GM19452 (cell line): ENCODE results near the gene KLF3.

Experiments used
- ATAC-seq: cut with Tn5 transposase; IDR thresholded peaks from one replicate; pipeline ENCODE4 v1.9.1; 2021; ENCODE audit not compliant: unreplicated experiment

KLF3 gene

DNA sequence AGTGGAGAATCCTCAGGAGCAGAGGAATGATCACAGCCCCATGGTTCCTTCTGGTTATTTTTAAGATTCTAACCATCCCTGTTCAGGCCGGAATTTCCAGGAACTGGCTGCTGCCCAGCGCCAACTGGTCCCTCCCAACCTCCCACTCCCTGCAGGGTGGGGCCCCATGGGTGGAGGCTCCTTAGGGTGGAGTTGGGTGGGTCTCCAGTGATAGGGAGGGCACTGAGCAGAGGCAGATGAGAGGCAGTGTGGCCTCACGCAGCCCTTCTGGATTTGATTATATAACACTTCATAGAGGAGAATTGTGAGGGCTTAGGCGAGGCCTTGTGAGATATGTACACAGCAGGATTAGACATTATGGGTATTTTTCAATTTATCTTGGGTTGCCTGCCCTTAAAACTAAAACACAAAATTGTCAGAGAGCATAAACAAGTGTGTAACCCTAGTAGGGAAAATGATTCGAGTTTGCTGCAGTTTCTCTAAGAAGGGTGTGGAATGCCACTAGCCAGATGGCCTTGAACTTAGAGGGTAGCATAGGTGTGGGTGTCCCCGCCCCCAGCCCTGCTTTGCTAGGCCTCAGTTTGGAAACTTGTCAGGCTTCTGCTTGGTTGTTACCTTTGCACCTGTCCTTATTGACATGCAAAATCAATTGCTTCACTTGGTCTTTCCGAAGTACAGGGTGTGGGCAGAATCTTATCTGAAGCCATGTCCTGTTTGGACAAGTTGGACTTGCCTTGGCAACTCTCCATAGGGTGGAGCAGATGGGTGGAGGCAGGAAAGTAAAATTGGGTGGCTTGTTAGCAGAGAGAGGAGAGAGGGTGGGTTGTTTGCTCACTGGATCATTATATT is 9.4 kb downstream of the KLF3 start:
- no peak for ATAC-seq

- peak; percentile 42 for ATAC-seq
These were observed 10.5 kb downstream of the KLF3 start for GRCh38 chr4:38674258-38675144.

DNA sequence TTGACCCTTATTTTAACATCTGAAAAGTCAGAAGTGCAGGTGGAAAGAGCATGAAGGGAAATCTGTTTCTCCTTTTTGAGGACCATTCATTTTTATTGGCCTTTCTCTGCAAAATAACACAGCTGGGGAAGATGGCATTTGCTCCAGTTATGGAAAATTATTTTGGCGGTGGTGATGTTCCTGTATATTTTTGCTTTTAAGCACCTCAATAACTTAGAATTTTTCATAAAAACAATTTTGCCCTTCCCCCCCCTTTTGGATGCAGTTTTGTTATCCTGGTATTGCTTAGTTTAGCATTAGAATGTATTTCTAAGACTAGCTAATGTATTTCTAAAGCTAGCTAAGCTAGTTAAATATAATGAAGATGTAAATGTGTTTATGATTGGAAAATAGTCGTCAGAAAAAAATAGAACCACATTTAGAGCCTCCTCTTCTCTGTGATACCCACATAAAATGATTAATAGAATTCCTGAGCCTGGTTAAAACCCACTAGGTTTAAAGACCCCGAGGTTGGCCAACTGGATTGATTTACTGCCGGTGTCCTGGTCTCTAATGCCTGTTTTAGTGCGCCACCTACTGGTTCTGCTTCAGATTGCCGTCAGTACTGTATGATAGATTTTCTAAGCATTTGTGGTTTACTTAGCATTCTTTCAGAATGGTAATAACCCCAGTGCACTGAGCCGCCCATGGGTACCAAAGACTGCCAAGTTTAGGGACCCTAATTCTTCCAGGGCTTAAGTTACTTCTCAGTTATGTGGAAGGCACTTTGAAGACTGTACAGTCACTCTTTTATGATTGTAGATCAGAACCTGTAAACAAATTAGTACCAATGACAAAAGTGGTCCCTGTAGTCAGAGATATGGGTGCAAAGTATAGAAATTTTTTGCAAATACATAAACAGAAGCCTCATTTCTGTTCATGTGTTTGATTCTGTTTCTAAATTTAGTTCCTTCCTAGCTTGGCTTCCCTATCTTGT is 11.4 kb downstream of the KLF3 start:
- ATAC-seq, result peak; percentile 38

DNA sequence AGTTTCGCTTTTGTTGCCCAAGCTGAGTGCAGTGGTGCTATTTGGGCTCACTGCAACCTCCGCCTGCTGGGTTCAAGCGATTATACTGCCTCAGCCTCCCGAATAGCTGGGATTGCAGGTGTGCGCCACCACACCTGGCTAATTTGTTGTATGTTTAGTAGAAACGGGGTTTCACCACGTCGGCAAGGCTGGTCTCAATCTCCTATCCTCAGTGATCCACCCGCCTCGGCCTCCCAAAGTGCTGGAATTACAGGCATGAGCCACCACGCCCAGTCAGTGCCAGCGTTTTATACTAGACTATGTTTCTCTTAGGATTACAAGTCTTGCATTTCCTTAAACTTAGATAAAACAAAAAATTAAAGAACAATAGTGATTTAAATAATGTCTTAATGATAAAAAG is 13.0 kb downstream of the KLF3 start:
- ATAC-seq, result no peak

DNA sequence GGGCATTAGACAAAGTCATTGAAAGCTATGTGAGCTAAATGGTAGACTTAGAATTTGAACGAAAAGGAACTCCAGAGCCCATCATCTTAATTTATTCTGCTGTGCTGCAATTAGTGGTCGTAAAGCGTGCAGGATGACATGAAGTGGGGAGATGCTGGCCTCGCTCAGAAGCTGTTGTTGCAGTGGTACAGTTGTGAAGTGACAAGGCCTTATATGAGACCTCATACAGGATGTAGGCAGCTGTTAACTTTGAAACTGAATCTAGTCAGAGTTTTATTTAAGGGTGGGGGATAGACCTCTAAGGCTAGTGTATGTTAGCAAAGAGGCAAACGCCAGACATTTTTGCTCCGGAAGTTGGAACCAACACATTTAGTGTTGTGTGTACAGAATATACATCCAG is 13.4 kb downstream of the KLF3 start:
- ATAC-seq, result no peak

DNA sequence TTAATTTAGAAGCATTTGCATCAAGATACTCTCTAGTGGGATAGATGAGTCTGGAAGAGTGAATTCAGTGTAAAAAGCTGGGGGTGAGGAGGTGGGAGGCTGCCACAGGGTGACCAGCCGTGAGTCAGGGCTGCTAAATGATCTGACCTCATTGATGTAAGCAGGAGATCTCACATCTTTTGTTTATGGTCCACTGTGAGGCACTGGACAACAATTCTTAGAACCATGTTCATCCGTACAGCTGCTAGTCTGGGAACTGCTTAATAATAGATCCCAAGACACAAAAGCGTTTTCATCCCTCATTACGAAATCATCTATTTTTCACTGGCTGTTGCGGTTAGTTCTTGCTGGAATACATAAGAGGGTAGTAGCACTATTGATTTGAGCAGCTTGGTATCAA is 14.1 kb downstream of the KLF3 start:
- no peak for ATAC-seq

GRCh38 chr4:38679921-38680320 is 15.9 kb downstream of the KLF3 start:
- no peak for ATAC-seq

DNA sequence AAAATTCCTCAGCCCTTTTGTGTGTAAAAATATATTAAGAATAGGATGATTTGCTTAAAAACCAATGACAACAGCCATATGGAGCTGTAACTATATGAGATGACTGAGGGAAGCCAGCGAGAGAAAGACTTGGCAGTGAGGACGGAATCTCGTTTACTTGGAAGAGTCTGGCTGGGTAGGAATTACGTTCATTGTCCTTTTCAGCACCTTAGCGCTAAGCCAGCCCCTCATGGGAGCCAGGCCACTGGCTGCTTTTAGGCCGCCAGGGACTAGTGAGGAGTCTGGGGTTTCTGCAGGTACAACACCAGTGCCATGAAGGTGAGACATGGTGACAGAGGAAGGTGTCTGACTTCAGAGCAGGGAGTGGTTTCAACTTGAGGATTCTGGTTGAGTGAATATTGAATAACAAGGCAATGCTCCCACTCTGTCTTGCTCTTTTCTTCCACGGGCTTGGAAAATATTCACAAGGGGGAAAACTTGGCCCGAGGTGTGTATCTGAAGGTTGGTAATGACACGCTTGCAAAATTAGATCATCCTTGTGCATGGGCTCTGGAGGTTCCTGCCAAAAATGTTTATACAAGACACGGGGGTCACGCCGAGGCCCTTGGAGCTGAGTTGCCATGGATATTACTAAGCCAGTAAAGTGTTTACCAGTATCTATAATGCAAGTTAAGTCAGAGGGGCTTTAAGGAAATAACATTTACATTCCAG is 17.4 kb downstream of the KLF3 start:
- ATAC-seq, result no peak

- no peak for ATAC-seq
These were observed 18.3 kb downstream of the KLF3 start for GRCh38 chr4:38682336-38682735.

DNA sequence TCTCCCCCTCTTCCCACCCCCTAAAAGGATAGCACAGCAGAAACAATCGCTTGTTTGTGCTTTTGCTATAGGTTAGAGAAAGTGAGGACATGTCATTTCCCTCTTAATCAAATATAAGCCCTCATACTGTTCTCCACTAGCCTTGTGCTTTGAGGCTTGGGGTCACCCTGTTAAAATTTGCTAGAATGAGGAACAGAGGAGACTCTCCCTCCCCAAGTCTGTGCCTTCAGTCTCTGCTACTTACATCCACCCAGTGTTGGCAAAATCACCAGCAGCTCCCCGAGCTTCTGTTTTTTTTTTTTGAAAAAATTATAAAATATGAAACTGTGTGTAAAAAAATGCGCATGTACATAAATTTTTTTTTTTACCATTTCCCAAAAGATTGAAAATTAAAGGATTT is 19.3 kb downstream of the KLF3 start:
- no peak for ATAC-seq

GRCh38 chr4:38684271-38684670 is 20.3 kb downstream of the KLF3 start:
- ATAC-seq, result no peak

DNA sequence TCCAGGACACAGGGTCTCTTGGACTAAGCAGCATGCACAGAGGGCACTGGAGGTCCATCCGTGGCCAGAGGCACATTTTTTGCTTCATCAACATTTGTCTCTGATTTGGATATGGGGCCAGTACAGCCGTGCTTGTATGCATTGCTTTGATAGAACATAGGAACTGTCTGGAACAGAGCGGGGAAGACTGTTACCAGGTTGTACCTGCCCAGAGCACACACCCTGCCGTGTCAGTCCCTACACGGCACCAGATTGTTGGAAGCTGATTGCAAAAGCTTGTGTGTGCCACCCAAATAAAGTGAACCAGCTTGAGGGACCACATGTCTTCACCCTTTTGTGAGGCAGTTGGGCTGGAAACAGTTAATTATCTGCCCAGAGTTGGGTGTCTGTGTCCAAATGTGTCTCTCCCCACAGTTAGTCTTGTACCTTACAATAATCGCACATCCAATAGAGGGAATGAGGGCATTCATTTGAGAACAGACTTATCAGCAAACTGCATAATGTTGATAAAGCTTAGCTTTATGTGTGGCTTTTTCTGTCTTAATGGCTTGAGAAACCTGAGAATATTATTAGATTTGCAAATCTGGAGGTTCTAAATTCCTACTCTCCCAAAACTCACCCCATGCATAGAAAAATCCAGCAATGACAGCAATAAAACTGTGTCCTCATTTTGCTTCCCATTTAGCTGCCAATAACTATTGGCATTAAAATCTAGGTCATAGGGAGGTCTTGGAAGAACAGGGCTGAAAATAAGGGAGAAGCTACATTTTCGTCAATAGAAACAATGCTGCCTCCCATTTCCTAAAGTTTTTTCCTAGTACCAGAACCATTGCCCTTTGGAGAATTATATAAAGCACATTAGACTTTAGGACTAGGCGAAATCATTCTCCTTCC is 21.2 kb downstream of the KLF3 start:
- no peak for ATAC-seq

- ATAC-seq, result no peak
These were observed 22.7 kb downstream of the KLF3 start for GRCh38 chr4:38686682-38687081.

DNA sequence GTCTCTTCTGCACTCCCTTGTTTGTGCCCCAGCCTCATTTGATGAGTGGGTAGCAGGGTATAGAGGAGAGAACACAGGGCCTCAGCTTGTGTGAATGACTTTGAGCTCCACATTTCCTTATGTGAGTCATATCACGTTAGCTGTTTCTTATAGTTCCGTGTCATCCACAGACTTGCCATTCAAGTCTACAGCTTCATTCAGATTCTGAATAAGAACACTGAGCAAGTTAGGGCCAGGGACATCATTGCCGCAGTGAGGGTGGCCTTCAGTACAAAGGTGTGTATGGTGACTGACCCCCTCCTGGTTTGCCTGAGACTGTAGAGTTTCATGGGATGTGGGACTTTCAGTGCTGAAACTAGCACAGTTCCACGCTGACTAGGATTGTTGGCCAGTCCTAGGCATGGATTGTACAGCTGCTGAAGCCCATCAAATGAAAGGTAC is 23.6 kb downstream of the KLF3 start:
- no peak for ATAC-seq

GRCh38 chr4:38688676-38689355 is 24.8 kb downstream of the KLF3 start:
- no peak for ATAC-seq

GRCh38 chr4:38691251-38692008 is 27.4 kb downstream of the KLF3 start:
- no peak for ATAC-seq

GRCh38 chr4:38692421-38692820 is 28.4 kb downstream of the KLF3 start:
- ATAC-seq, result no peak

GRCh38 chr4:38693569-38693968 is 29.6 kb downstream of the KLF3 start:
- no peak for ATAC-seq
